Measurements from ENCODE around the gene CMSS1.

Gene CMSS1

DNA sequence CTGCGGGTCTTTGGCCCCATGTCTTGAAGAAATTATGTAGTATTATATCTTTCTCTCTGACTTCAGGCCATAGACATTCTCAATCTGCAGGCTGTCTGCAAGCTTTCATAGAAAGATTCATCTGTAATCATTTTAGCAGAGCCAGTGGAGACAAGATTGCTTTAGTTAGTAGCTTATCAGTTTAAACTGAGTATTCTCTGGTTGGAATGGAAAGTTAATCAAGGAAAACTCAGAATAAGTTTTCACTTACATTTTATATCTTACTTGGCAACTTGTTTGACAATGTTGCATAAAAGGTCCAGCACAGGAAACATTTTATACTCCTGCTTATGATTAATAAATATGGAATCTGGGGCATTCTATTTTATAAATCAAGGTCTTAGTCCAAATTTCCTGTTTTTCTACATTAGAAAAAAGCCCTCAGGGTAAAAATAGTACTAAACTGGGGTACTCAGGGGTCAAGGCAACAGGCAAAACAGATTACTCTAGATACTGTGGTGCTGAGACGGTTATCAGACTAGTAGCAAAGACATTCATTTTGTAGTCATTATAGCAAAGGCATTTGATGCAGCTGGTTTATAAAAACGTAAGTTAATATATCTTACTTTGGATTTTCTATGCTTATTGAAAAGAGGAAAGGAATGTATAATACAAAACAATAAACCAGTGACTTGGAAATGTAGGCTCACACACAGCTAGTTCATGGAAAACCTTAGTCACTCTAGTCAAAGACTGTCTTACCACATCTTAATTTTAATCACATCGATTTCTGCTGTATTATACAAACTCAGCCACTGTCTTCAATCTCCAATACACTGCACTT lies 341.9 kb downstream of the CMSS1 start:
- no peak for DNase-seq

DNA sequence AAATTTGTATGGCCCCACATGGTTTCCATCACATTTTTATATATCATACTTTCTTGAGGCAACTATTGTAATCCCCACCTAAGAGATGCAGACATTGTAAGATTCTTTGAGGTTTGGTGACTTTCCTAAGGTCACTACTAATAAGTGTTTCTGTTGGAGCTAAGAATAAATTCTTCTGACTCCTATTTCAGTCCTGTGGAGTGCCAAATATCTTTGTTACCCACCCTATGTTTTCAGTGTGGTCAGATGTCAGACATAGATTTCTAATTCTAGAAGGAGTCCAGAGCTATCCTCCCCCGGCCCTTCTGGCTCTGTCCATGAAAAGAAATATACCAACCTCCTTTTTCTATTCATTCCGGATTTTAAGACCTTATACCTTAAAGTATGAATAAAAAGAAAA lies 342.9 kb downstream of the CMSS1 start:
- no peak for DNase-seq

DNA sequence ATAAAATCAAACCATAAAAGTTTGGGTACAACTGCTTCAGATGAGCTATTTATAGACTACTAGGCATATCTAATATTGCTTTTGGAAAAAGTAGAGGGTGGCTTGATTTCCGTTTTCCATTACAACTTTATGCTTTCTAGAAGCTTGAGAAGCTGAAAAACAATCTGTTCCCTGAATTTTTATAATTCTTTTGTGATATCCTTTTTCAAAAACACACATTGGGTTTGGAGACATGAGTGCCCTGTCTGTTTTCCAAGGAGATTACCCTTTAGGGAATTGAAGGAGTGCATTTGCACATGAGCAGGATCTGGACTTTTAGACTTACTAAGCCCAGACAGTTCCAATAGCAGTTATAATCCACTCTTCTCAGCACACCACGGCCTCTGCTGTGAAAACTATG lies 346.1 kb downstream of the CMSS1 start:
- no peak for DNase-seq

DNA sequence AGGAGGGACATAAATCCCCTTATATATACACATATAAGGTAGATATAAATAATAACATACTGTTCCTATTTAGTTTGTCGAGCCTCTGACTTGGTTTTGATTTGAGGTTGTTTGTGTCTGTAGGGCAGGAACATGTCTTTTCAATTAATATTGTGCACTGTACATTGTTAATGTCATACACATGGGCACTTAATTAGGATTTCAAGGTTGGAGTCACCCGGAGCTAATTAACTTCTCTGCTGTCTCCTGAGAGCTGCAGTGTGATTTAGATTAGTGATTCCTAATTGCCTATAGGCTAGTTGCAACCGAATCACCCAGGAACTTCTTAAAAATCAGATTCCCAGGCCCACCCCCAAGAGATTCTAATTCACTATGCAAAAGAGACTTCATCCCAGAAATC lies 347.1 kb downstream of the CMSS1 start:
- no peak for DNase-seq

DNA sequence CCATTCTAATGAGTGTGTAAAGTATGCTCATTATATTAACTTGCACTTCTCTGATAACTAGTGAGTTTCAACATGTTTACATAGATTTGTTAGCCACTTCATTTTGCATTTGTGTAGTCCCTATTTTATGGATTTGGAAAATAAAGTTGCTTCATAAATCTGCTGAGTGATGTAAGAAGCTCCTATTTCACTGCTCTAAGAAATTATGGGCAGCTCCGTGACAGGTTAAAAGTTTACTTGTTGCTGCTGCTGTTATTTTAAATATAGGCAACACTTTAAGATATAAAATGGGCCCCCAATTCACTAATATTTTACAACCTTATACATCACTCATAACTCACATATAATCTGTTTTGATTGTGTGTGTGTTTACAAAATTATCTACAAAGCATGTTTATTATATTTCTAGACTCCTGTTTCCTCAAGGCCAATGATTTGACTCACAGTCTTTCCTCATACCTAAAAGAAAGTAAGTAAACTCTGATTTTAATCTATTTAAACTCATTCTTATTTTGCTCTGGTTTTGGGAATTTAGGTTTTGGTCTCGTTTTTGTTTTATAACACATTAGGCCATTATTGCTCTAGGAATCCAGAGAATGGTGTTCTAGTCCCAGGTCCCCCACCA lies 348.4 kb downstream of the CMSS1 start:
- DNase-seq: no peak

DNA sequence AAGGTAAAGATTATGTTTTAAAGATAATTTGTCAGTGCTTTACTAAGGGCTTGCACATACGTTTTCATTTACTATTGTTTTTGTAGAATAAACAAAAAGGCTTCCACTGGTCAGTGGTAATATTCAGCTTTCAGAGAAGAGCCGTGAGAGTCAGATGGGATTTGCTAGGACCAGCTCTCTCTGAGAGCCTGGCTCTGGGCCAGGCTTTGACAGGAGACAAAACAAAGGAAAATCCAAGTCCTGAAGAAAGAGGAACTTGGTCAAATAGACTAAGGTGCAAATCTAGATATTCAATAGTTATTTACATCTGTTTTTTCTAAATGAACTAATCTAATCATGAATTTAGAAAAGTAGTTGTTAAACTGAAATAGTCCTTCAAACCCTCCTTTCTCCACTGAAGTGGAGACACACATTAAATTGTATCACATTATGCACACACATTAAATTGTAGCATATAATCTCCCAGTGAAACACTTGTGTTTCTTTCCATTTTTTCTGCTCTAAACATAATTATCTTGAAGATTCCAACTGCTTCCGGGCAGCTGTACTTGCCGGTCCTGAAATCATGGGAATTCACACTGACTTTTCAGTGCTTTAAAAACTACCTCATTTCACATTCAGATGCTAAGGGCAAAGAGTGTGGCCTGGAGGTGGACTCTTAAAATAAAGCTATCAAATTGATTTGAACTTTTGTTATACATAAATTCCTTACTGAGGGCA lies 351.7 kb downstream of the CMSS1 start:
- no peak for DNase-seq

DNA sequence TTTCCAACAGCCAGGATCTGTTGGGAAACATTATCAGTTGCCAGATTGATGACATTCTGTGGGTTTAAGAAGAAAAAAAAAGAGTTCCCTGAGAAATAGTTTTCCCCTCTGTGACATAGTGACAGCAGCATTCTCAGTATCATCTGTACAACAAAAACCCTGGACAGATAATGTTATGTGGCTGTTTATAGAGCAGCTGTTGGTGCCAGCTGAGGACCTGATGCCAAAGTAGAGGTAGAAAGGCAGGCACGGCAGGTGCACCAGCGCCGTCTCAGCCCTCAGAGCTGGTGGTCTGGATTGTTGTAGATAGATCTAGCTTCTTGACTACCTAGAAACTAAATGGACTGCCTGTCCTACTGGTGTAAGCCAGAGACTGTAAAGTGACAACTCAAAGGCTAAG lies 352.8 kb downstream of the CMSS1 start:
- DNase-seq: no peak

DNA sequence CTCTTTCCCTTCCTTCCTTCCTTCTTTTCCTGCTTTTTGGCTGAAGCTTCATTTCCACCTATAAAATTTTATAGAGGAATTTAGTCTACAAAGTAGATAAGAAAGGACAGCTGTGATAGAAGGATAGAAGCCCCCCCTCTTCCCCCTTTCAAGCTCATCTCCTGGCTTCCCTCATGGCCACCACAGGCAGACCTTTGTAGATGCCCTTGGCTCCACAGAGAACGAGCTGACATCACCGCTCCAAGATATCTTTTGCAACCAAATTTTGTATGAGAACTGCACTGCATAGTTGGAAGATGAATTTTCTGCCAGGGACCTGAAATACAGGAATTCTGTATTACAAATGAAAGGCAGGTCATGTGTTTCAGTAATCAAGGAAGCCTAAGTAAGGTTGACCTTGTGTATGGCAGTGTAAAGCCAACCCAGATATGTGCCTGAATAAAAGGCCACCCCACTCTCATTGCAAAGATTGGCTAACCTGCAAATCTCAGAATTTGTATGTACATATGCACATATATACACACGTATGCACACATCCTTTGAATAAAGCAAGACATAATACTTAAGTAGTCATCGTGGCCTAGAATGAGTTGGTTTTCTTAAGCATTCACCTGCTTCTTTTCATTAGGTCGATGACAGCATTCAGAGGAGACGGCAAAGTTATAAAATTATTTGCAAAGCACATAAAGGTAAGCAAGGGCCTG lies 353.7 kb downstream of the CMSS1 start:
- no peak for DNase-seq

DNA sequence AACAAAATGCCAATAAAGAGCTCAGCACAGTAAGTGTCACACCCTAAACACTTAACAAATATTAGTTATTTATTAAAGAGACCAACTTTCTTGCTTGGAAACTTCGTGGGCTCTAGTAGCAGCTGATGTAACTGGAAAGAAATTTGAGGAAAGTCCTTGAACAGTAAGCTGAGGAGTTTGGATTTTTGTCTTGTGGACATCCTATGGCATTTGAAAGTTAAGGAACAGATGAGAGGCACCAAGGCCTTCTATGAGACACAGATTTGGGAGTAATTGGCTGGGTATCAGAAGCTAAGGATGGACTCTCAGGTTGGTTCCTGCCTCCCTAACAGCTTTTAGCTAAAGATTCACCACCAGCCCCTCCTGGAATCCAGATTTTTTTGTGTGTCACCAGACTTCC lies 356.3 kb downstream of the CMSS1 start:
- no peak for DNase-seq

DNA sequence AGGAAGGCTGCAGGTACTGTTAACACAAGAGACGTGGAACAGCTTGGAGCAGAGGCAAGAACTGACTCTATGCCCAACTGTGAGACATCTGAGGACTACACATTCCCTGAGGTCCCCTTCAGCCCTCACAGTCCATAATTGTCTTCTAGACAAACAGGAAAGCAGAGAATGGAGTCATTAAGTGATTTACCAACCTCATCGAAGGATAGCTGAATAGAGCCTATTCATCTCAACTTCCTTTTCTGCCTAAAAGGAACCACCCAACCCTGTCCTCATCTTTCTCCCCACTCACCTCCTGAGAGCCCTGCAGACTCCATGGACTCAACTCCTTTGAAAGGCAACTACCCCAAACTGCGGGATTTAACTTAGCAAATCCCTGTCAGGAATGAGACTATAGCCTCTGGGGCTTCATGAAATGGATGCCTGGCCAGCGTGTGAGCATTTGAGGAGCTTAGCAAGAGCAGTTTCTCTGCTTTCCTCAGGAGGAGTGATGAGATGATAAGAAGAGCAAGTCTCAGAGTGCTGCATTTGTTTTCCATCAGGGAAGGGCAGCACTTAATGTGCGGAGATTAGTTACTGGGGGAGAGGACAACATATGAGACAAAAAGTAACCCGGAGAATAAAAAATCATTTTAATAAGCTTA lies 358.1 kb downstream of the CMSS1 start:
- no peak for DNase-seq

DNA sequence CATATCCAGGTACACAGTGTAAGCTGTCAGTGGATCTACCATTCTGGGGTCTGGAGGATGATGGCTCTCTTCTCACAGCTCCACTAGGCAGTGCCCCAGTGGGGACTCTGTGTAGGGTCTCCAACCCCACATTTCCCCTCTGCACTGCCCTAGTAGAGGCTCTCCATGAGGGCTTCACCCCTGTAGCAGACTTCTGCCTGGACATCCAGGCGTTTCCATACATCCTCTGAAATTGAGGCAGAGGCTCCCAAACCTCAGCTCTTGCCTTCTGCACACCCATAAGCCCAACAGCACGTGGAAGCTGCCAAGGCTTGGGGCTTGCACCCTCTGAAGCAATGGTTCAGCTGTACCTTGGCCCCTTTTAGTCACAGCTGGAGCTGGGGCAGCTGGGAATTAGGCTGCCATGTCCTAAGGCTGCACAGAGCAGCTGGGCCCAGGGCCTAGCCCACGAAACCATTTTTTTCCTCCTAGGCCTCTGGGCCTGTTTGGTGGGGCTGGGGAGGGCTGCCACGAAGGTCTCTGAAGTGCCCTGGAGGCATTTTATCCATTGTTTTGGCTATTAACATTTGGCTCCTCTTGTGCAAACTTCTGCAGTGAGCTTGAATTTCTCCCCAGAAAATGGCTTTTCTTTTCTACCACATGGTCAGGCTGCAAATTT lies 362.2 kb downstream of the CMSS1 start:
- DNase-seq: no peak

DNA sequence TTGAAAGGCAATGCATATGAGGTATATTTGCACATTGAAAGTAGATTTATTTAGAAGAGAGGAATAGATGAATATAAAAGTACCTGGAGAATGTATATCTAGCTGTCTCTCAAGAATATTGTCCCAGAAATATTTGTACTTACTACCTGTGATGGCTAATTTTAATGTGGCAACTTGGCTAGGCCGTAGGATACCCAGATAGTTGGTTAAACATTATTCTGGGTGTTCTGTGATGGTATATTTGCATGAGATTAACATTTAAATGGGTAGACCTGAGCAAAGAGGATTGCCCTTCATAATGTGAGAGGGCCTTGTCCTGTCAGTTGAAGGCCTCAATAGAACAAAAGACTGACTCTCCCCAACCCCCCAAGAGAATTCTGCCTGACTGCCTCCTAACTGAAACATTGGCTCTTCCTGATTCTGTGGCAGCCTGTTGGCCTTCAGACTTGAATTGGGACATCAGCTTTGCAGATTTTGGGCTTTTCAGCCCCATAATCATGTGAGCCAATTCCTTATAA lies 366.0 kb downstream of the CMSS1 start:
- DNase-seq: no peak

DNA sequence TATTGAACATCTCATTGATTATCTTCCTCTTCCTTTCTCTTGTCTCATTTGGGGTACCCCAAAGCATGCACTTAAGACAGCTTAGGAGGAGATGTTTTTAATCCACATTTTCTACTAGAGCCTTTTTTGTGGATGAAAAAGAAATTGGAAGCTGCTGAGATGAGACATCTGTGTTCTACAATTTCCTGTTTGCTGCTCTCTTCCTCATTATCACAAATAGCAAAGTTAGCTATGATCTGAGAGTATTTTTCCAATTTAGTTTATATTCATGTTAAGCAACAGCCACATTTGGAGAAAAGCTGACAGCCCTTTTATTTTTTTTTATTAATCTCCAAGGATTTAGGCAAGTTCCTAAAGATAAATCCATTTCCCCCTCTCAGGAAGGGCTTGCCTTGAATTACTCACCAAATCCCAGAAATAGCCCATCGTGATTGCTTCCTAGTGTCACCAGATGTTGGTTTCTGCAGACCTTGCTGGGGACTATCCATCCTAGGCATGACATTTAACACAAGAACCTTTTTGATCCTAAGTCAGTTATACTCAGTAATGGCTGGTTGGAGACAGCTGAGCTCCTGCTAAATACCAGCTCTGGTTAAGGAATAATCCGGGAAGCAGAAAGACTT lies 367.4 kb downstream of the CMSS1 start:
- DNase-seq: no peak

DNA sequence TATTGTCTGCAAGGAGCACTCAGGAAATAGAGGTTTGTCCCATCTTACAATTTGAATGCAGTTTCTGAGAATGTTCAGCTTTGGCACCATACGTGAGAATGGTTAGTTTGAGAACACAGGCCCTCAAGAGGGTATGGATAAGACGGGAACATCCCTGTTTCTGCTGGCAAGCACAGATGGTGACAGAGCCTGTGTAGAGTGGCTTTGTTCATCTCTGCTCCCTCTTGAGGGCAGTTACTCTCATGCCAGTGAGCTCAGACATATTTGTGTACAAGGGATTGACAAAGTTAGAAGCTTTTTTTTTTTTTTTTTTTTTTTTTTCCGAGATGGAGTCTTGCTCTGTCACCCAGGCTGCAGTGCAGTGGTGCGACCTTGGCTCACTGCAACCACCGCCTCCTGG lies 368.2 kb downstream of the CMSS1 start:
- DNase-seq: no peak

DNA sequence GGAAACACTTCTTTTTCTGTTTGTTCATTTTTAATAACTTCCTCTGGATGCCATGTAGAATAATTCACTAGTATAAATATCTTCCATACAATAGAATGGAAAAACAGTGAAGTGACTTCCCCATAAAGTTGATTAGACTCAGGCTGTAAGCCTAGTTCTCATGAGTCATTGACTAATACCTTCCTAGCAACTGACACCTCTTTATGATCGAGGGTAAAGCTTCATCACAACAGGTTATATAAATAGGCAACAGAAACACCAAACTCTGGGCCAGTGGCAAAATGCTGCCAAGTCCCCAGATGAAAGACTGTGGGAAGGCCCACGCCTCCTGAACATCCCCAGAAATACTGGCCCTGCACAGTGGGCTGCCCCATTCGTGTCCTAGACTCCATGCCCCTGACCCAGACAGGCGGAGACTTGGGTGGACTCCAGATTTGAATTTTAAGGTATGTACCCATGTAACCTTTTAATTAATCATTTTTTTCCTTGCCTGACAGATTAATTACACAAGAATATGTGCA lies 371.8 kb downstream of the CMSS1 start:
- no peak for DNase-seq

DNA sequence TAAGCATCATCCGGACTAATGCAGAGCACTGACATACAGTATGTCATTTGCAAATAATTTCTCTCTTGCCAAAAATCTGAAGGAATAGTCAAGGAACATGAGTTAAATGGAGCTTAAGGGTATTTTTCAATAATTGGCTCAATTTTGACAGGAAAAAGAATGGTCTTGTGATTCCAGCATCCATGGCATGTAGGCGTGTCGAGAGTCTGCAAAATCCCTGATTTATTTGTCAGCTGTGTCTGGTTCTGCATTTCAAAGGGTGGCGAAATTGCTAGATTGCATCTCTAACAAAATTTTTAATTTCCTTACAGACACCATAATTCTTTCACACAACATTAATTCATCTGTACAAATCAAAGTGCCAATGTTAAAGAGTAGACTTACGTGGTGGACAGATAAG lies 377.7 kb downstream of the CMSS1 start:
- no peak for DNase-seq

DNA sequence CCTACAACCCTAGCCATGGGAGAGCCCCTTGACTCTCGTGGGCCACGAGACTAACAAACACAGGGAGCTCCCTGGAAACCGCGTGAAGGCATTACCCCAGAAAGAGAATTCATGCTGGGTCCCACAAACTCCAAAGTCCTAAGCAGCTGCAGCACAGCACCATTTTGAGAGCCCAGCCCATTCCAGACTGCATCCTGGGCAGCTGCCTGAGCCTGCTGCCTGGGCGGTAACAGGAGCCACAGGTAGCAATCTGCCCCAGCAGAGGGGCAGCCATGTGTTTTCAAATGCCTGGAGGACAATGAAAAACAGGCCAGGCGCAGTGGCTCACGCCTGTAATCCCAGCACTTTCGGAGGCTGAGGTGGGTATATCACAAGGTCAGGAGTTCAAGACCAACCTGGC lies 380.2 kb downstream of the CMSS1 start:
- DNase-seq: no peak

DNA sequence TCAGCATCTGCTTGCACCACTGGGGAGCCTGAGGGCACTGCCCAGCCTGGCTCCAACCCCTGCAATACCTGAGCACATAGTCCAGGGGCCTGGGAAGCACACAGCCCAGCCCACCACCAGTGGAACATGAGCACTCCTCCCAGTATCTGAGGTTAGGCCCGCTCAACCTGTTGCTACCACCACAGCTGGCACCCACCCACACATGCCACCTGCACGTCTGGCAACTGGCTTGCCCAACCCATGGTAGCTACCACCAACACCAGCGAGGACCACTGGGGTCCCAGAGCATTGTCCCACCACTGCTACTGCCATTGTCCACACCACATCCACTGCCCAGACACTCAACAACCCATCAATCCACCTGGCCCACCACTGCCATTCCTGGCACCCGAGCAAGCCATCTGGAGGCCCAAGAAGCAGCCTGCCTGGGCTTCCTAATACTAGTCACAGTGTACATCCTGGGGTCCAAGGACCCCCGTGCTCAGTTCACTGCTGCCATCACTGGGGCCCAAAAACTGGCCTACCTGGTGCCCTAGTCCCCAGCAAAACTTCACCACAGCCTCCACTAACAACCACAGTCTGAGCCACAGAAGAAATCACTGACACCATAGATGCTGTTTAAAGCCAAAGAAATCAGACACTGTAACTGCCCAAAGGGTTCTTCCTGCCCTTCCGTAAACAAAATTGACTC lies 381.1 kb downstream of the CMSS1 start:
- no peak for DNase-seq

DNA sequence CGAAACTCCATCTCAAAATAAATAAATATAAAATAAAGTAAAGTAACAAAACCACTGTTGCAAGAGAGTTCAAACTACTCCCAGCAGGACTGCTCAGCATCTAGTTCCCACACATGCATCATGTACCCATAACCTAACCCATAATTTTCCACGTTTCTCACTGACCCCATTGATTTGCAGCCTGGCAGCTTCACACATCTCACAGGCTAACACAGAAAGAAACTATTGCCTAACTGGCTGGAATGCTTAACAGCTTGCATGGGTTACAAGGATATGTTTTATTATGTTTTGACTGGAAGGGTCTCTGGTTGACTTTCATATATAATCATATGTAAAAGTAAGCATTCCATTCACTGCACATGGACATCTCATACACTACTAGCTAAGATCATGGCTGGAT lies 387.5 kb downstream of the CMSS1 start:
- DNase-seq: no peak

DNA sequence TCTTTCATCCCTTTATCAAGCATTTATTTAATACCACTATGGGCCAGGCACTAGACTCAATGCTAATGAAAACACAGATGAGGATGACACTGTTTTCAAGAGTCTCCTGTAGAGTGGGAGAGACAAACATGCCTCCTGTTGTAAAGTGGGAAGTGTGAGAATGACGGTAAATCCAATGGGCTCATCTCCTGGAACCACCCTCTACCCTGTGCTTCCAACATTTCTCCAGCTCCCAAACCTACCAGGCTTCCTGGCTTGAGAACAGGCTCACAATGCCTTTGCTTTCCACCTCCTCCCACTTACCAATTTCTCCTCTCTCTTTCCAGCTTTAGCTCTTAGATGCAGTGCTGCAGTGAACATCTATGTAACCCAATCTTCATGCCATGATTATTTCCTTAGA lies 389.0 kb downstream of the CMSS1 start:
- DNase-seq: no peak

DNA sequence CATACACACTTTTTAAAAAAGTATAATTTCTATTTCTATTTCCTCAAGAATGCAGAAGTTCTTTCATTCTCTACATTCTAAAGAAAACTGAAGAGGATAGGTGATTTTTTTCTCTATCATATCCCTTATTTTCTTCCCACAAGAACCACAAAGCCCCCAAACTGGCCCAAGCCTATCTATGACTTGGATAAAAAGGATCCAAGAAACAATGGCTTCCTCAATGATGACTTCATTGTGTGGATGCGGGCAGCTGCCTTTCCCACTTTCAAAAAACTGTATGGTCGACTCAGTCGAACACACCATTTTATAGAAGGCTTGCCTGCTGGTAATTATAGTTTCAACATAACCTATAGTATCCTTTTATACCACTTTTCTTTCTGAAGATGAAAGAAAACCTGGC lies 390.2 kb downstream of the CMSS1 start:
- DNase-seq: no peak

Data from CD4-positive, alpha-beta T cell treated with Interleukin-15 for 1 hour (primary cell).